ENCODE data around the gene ATAD3A. TPM values are rescaled to one million over a fixed set of nuclear protein-coding genes. Genes with fewer than 3 reads are reported as not detected.
A peak's percentile ranks its signal among the peaks of the same experiment; 100 is the strongest.

ATAD3A gene
- total and polyA plus RNA-seq, 9 of the 15 experiments (the other 6 are each of a cell fraction or from before 2014, with no cell fraction given) = 0.10 to 173 (median 36.7) TPM

DNA sequence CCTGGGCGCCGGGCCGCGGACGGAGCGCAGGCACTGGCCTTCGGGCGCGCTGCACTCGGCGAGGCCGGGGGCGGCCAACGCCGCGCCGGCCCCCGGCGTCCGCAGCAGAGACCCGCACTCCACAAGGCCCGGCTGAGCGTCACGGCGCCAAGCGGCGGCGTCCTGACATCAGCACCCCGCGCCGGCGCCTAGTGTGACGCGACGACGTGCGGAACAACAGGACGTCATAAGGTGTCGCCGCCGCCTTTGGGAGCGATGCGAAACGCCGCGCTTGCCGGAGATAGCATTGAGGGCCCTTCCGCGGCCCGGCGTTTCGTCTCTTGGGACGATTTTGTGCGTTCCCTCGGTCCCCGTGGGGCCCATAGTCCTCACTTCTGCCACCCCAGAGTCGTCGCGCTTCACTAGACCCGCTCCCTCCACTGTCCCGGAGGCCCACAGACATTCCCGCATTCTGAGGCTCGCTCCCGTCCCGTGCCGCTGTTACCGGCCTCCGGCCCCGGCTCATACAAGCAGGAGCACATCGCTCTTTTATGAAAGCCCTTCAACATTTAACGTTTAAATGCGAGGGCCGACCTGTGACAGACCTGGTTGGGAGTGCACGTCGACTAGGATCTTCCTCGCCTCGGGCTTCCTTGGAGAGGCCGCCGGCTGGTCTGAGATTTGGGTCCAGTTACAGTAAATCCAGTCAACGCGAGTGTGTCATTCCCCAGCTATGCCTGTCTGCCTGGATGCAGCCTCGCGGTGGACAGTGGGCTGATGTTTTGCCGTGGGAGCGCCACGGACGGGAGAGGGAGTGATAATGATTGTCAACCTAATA is 63.0 kb downstream of the ATAD3A start, which contains the start of gene SSU72 (continued):
- TF ChIP-seq, protein P1, sequence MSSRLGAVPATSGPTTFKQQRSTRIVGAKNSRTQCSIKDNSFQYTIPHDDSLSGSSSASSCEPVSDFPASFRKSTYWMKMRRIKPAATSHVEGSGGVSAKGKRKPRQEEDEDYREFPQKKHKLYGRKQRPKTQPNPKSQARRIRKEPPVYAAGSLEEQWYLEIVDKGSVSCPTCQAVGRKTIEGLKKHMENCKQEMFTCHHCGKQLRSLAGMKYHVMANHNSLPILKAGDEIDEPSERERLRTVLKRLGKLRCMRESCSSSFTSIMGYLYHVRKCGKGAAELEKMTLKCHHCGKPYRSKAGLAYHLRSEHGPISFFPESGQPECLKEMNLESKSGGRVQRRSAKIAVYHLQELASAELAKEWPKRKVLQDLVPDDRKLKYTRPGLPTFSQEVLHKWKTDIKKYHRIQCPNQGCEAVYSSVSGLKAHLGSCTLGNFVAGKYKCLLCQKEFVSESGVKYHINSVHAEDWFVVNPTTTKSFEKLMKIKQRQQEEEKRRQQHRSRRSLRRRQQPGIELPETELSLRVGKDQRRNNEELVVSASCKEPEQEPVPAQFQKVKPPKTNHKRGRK (tag; IDR thresholded peaks at IDR 0.05) = no peak
- TF ChIP-seq MCM5 (IDR thresholded peaks at IDR 0.05; ENCODE audit: low read depth) (no peak), ZNF445 (CRISPR knock-in tag; IDR thresholded peaks at IDR 0.05; ENCODE audit: low read depth) (no peak), XRCC3 (IDR thresholded peaks at IDR 0.05) (no peak), ETV5 (CRISPR knock-in tag; IDR thresholded peaks at IDR 0.05; ENCODE audit: low read depth) (no peak; the same call in 1 of the 2 replicates), MIER1 (IDR thresholded peaks at IDR 0.05; ENCODE audit: low read depth) (no peak), KLF16 (IDR thresholded peaks at IDR 0.05) (no peak), HNRNPLL (IDR thresholded peaks at IDR 0.05; ENCODE audit: low read depth, low read length, poor library complexity, severe bottlenecking) (no peak), ZNF143 (CRISPR knock-in tag; IDR thresholded peaks at IDR 0.05) (peak; percentile 14), PHF20 (IDR thresholded peaks at IDR 0.05; ENCODE audit: partially characterized antibody) (peak; percentile 98), CREM (IDR thresholded peaks at IDR 0.05; ENCODE audit: low read depth) (peak; percentile 99), ZNF695 (CRISPR knock-in tag; IDR thresholded peaks at IDR 0.05) (no peak), ATF7 (IDR thresholded peaks at IDR 0.05) (peak; percentile 90), HSF4 (CRISPR knock-in tag; IDR thresholded peaks at IDR 0.05; ENCODE audit: borderline replicate concordance) (no peak), ZBTB1 (CRISPR knock-in tag; IDR thresholded peaks at IDR 0.05; ENCODE audit: borderline replicate concordance, low read depth) (no peak)
- TF ChIP-seq, protein P2, sequence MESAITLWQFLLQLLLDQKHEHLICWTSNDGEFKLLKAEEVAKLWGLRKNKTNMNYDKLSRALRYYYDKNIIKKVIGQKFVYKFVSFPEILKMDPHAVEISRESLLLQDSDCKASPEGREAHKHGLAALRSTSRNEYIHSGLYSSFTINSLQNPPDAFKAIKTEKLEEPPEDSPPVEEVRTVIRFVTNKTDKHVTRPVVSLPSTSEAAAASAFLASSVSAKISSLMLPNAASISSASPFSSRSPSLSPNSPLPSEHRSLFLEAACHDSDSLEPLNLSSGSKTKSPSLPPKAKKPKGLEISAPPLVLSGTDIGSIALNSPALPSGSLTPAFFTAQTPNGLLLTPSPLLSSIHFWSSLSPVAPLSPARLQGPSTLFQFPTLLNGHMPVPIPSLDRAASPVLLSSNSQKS (CRISPR knock-in tag; IDR thresholded peaks at IDR 0.05) = no peak
- TF ChIP-seq, protein P3, sequence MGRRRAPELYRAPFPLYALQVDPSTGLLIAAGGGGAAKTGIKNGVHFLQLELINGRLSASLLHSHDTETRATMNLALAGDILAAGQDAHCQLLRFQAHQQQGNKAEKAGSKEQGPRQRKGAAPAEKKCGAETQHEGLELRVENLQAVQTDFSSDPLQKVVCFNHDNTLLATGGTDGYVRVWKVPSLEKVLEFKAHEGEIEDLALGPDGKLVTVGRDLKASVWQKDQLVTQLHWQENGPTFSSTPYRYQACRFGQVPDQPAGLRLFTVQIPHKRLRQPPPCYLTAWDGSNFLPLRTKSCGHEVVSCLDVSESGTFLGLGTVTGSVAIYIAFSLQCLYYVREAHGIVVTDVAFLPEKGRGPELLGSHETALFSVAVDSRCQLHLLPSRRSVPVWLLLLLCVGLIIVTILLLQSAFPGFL (CRISPR knock-in tag; IDR thresholded peaks at IDR 0.05) = no peak
- TF ChIP-seq, protein P4, sequence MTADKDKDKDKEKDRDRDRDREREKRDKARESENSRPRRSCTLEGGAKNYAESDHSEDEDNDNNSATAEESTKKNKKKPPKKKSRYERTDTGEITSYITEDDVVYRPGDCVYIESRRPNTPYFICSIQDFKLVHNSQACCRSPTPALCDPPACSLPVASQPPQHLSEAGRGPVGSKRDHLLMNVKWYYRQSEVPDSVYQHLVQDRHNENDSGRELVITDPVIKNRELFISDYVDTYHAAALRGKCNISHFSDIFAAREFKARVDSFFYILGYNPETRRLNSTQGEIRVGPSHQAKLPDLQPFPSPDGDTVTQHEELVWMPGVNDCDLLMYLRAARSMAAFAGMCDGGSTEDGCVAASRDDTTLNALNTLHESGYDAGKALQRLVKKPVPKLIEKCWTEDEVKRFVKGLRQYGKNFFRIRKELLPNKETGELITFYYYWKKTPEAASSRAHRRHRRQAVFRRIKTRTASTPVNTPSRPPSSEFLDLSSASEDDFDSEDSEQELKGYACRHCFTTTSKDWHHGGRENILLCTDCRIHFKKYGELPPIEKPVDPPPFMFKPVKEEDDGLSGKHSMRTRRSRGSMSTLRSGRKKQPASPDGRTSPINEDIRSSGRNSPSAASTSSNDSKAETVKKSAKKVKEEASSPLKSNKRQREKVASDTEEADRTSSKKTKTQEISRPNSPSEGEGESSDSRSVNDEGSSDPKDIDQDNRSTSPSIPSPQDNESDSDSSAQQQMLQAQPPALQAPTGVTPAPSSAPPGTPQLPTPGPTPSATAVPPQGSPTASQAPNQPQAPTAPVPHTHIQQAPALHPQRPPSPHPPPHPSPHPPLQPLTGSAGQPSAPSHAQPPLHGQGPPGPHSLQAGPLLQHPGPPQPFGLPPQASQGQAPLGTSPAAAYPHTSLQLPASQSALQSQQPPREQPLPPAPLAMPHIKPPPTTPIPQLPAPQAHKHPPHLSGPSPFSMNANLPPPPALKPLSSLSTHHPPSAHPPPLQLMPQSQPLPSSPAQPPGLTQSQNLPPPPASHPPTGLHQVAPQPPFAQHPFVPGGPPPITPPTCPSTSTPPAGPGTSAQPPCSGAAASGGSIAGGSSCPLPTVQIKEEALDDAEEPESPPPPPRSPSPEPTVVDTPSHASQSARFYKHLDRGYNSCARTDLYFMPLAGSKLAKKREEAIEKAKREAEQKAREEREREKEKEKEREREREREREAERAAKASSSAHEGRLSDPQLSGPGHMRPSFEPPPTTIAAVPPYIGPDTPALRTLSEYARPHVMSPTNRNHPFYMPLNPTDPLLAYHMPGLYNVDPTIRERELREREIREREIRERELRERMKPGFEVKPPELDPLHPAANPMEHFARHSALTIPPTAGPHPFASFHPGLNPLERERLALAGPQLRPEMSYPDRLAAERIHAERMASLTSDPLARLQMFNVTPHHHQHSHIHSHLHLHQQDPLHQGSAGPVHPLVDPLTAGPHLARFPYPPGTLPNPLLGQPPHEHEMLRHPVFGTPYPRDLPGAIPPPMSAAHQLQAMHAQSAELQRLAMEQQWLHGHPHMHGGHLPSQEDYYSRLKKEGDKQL (CRISPR knock-in tag; IDR thresholded peaks at IDR 0.05; ENCODE audit: borderline replicate concordance) = no peak

Measured in K562 (cell line).